HUES6 (cell line): Measurements from ENCODE around the gene LIMS3.
"Not testable (repeated sequence)": the region's sequence is repeated elsewhere in the genome, so short reads cannot be mapped to it uniquely, and the experiment has no call there.

Source experiments
- H3K27ac ChIP-seq: 2 replicates; pipeline ENCODE4 v1.7.0; 2013; ENCODE audit warnings: low read depth, mild to moderate bottlenecking, low read length, inconsistent platforms
- H3K27me3 ChIP-seq: 2 replicates; pipeline ENCODE4 v1.6.1; 2013; ENCODE audit warnings: low read length; ENCODE audit not compliant: control insufficient read depth, insufficient read depth
- H3K36me3 ChIP-seq: 2 replicates; pipeline ENCODE4 v1.6.1; 2013; ENCODE audit warnings: low read length; ENCODE audit not compliant: control insufficient read depth, insufficient read depth
- H3K4me1 ChIP-seq: 2 replicates; pipeline ENCODE4 v1.6.1; 2013; ENCODE audit warnings: low read length; ENCODE audit not compliant: control insufficient read depth, insufficient read depth
- H3K4me3 ChIP-seq: 2 replicates; pipeline ENCODE4 v1.5.1; 2013; ENCODE audit warnings: low read depth, low read length
- H3K9ac ChIP-seq: one replicate; pipeline ENCODE4 v1.6.1; 2013; ENCODE audit warnings: mild to moderate bottlenecking, low read length
- H3K9me3 ChIP-seq: 2 replicates; pipeline ENCODE4 v1.6.1; 2013; ENCODE audit warnings: low read depth, low read length; ENCODE audit not compliant: control insufficient read depth, insufficient read depth

The LIMS3 gene, protein sequence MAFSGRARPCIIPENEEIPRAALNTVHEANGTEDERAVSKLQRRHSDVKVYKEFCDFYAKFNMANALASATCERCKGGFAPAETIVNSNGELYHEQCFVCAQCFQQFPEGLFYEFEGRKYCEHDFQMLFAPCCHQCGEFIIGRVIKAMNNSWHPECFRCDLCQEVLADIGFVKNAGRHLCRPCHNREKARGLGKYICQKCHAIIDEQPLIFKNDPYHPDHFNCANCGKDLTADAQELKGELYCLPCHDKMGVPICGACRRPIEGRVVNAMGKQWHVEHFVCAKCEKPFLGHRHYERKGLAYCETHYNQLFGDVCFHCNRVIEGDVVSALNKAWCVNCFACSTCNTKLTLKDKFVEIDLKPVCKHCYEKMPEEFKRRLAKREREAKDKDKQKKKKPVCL

DNA sequence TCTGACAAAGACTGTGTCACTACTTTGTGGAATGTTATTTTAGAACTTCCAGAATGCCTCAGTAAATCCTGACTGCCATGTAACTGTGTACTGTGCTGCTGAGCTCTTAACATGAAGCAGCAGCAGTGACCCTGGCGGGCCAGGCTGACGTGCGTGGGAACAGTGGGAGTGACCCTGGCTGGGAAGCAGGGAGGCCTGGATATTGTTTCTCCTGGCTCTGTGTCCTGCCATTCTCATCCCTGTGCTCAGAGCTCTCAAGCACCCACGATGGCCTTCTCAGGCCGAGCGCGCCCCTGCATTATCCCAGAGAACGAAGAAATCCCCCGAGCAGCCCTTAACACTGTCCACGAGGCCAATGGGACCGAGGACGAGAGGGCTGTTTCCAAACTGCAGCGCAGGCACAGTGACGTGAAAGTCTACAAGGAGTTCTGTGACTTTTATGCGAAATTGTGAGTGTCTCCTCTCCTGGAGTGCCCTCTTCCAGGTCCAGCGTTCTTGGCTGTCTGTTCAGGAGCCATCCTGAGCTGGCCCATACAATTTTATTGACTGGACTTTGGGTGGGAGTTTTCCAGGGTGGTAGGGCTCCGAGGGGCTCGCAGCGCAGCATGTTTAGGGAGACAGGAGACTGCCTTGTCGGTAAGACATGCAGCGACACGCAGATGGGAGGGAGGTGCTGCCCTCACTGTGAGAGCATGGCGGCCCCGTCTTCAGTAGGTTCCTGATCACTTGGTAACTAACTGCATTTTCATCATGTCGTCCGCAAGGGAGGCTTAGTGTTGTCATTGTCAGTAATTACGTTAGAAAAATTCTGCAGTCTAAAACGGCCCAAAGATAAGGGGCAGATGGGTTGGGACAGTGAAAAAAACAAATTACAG, at the start of gene LIMS3:
Gene LIMS3 (plus strand): TSS at position 227 of the 875 bp plus-strand sequence. CDS start 41 bp downstream, at position 268.
- not testable (repeated sequence) for H3K36me3 ChIP-seq, H3K9ac ChIP-seq, H3K27me3 ChIP-seq, H3K9me3 ChIP-seq, H3K4me1 ChIP-seq, H3K4me3 ChIP-seq, H3K27ac ChIP-seq

GRCh38 chr2:109871129-109871751, 27.2 kb upstream of the LIMS3 start:
- not testable (repeated sequence) for H3K4me3 ChIP-seq, H3K27ac ChIP-seq, H3K27me3 ChIP-seq, H3K9ac ChIP-seq, H3K36me3 ChIP-seq, H3K9me3 ChIP-seq, H3K4me1 ChIP-seq

GRCh38 chr2:109876625-109877024, 21.9 kb upstream of the LIMS3 start:
- H3K36me3 ChIP-seq, H3K4me3 ChIP-seq, H3K27me3 ChIP-seq, H3K27ac ChIP-seq, H3K4me1 ChIP-seq, H3K9me3 ChIP-seq, H3K9ac ChIP-seq: not testable (repeated sequence)

DNA sequence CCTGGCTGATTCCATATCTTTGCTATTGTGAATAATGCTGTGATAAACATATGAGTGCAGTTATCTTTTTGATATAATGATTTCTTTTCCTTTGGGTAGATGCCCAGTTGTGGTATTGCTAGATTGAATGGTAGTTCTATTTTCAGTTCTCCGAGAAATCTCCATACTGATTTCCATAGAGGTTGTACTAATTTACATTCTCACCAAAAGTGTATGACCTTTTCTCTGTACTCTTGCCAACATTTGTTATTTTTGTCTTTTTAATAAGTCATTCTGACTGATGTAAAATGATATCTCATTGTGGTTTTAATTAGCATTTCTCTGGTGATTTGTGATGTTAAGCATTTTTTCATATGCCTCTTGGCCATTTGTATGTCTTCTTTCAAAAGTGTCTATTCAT, 16.4 kb upstream of the LIMS3 start:
- not testable (repeated sequence) for H3K27ac ChIP-seq, H3K9me3 ChIP-seq

GRCh38 chr2:109888414-109888813, 10.1 kb upstream of the LIMS3 start:
- H3K27ac ChIP-seq, H3K9me3 ChIP-seq, H3K4me1 ChIP-seq, H3K4me3 ChIP-seq, H3K36me3 ChIP-seq, H3K9ac ChIP-seq, H3K27me3 ChIP-seq: not testable (repeated sequence)

More for the DNA sequence above, 16.4 kb upstream of the LIMS3 start:
- not testable (repeated sequence) for H3K4me1 ChIP-seq, H3K9ac ChIP-seq, H3K4me3 ChIP-seq, H3K36me3 ChIP-seq, H3K27me3 ChIP-seq

DNA sequence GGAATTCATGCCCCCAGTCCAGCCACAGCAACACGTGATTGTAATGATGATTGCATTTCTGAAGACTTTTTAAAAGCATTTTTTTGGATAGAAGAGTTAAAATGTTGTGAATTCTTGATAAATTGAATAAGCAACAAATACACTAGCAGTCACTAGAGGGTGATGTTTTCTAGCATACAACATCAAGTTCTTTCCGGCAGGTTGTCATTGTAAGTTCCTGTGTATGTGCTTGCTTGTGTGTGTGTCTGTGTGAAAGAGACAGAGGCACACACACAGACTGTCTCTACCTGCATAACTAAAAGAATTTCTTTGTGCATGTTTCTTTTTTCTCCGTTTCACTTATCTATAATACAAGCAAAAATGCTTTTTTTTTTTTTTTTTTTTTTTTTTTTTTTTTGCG, 8.6 kb upstream of the LIMS3 start:
- not testable (repeated sequence) for H3K27ac ChIP-seq

DNA sequence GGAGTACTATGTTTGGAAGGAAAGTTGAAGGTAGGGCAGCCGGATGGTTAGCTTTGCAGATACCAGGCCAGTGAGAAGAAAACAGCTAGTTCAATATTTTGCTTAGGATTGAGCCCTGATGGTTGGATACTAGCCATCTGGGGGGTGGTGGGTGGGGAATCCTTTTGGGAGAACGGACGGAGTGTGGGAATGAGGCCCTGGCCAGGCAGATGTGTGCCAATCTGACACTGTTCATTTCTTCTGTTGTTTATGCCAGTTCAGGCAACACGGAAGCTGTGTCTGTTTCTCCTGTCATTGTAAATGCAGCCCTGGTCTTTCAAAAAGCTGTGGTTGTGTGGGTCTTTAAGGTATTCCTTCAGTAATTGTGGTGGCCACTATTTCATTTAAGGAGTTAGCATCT, 7.5 kb upstream of the LIMS3 start:
- H3K36me3 ChIP-seq, H3K27ac ChIP-seq, H3K9me3 ChIP-seq, H3K27me3 ChIP-seq, H3K9ac ChIP-seq, H3K4me1 ChIP-seq, H3K4me3 ChIP-seq: not testable (repeated sequence)

More for the DNA sequence above, 8.6 kb upstream of the LIMS3 start:
- H3K4me1 ChIP-seq, H3K27me3 ChIP-seq, H3K9ac ChIP-seq, H3K9me3 ChIP-seq, H3K36me3 ChIP-seq, H3K4me3 ChIP-seq: not testable (repeated sequence)

DNA sequence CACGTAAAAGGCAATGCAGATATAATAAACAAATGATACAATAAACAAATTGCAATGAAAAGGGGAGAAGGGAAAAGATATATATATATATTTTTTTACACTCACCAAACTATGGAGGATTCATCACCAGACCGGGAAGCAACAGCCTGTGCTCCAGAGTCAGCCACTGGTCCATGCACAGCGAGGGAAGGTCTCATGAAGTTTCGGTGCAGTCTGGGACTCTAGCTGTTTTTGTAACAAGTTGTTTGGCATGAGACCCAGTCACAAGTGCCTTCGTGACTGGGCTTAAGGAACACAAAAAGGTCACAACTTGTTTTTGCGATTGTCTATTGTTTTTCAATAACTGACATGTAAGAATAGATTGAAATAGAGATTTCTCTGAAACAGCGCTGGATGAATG, 4.8 kb upstream of the LIMS3 start:
- H3K9ac ChIP-seq, H3K9me3 ChIP-seq, H3K27me3 ChIP-seq, H3K27ac ChIP-seq, H3K36me3 ChIP-seq, H3K4me1 ChIP-seq, H3K4me3 ChIP-seq: not testable (repeated sequence)

GRCh38 chr2:109894141-109894540, 4.3 kb upstream of the LIMS3 start:
- H3K4me1 ChIP-seq, H3K27me3 ChIP-seq: not testable (repeated sequence)

DNA sequence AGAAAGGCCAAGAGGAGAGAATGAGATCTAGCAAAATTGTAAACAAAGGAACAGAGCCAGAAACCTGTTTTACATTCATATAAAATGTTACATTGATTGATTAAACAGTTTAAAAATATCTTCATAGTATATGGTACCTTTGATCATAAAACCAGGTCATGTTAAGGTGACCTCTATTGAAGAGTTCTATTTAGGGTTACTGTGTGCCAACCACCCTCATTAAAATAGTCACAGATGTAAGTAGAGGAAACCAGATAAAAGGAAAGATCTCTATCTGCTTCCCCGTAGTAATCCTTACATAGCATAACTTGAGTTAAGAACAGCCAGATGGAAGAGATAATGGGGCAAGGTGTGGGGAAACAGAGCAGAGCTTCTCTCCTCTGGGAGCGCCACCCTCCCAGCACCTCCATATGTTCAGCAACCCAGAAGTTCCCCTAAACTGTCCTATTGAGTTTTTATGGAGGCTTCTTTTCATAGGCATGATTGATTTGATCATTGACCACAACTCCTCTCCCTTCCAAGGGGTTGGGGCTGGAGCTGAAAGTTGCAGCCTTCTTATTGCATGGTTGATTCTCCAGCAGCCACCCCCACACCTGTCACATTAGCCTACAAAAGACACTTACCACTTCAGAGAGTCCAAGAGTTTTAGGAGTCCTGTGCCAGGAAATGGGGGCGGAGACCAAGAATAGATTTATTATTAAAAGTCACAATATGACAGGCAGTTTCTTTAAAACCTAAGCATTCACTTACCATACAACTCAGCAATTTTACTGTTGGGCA, 3.2 kb upstream of the LIMS3 start:
- H3K9me3 ChIP-seq, H3K9ac ChIP-seq, H3K4me1 ChIP-seq, H3K4me3 ChIP-seq, H3K27ac ChIP-seq, H3K36me3 ChIP-seq, H3K27me3 ChIP-seq: not testable (repeated sequence)

More at GRCh38 chr2:109894141-109894540, 4.3 kb upstream of the LIMS3 start:
- not testable (repeated sequence) for H3K4me3 ChIP-seq, H3K9me3 ChIP-seq, H3K27ac ChIP-seq, H3K36me3 ChIP-seq, H3K9ac ChIP-seq
